CD4-positive, alpha-beta T cell treated with Interleukin-6 for 4 hours (primary cell): ENCODE measurements around the gene CRYBB1.

Source experiments
- DNase-seq: peaks from one replicate; pipeline ENCODE4 v3.0.0-alpha.2; 2020; ENCODE audit warnings: mixed read lengths

Gene CRYBB1

DNA sequence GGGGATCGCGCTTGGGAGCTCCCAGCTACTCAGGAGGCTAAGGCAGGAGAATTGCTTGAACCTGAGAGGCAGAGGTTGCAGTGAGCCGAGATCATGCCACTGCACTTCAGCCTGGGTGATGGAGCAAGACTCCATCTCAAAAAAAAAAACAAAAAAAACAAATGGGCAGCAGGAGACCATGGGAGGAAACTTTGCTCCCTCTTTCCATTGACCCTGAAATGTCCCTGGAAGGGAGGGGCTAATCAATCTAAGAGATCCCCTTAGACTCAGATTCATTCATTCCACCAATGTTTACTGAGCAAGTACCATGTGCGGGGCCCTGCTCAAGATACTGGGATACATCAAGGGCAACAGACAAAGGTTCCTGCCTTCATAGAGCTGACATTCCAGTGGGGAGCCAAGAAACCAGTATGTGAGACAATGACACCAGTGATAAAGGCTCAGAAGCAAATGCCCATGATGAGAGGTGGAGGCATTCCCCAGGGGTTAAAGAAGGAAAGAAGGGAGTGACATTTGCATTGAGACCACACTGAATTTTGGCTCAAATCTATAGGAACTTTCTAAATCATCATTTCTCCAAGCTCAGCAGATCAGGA, 67.8 kb downstream of the CRYBB1 start:
- no peak for DNase-seq
